IPS-20b (cell line): ENCODE results near the gene MIPOL1.
A peak's percentile ranks its signal among the peaks of the same experiment; 100 is the strongest.
"Not testable (repeated sequence)": the region's sequence is repeated elsewhere in the genome, so short reads cannot be mapped to it uniquely, and the experiment has no call there.

Experiments used
- H3K27ac ChIP-seq: one replicate; pipeline ENCODE4 v1.5.1; 2013; ENCODE audit warnings: low read length
- H3K27me3 ChIP-seq: 2 replicates; pipeline ENCODE4 v1.6.1; 2013; ENCODE audit warnings: mild to moderate bottlenecking, low read length, inconsistent platforms; ENCODE audit not compliant: insufficient read depth
- H3K36me3 ChIP-seq: 2 replicates; pipeline ENCODE4 v1.6.1; 2013; ENCODE audit warnings: low read depth, mild to moderate bottlenecking, inconsistent platforms, low read length, moderate library complexity; ENCODE audit not compliant: insufficient read depth
- H3K4me1 ChIP-seq: 2 replicates; pipeline ENCODE4 v1.6.1; 2013; ENCODE audit warnings: mild to moderate bottlenecking, control low read depth, inconsistent platforms, low read length, moderate library complexity; ENCODE audit not compliant: insufficient read depth
- H3K4me3 ChIP-seq: 2 replicates; pipeline ENCODE4 v1.5.1; 2013; ENCODE audit warnings: mild to moderate bottlenecking, low read length, inconsistent platforms
- H3K9ac ChIP-seq: 2 replicates; pipeline ENCODE4 v1.6.1; 2013; ENCODE audit warnings: low read depth, mild to moderate bottlenecking, inconsistent platforms, low read length, moderate library complexity
- H3K9me3 ChIP-seq: 2 replicates; pipeline ENCODE4 v1.6.1; 2013; ENCODE audit warnings: mild to moderate bottlenecking, low read depth, low read length, inconsistent platforms; ENCODE audit not compliant: insufficient read depth

Gene MIPOL1, protein sequence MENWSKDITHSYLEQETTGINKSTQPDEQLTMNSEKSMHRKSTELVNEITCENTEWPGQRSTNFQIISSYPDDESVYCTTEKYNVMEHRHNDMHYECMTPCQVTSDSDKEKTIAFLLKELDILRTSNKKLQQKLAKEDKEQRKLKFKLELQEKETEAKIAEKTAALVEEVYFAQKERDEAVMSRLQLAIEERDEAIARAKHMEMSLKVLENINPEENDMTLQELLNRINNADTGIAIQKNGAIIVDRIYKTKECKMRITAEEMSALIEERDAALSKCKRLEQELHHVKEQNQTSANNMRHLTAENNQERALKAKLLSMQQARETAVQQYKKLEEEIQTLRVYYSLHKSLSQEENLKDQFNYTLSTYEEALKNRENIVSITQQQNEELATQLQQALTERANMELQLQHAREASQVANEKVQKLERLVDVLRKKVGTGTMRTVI

GRCh38 chr14:37197421-37198272 lies at the start of gene MIPOL1:
TSS of gene MIPOL1 (plus strand) at chr14:37197937. CDS start at chr14:37247889, 49,952 bp downstream.
- H3K27ac ChIP-seq: peak within 1 kb of the TSS; percentile 21
- no peaks in the 10 kb centered on the region for H3K9me3 ChIP-seq
- peak within 1 kb of the TSS; percentile 89 for H3K9ac ChIP-seq
- H3K36me3 ChIP-seq: no peaks in the 10 kb centered on the region
- peaks cover 9% of the 10 kb centered on the region for H3K4me1 ChIP-seq
- H3K27me3 ChIP-seq: no peaks in the 10 kb centered on the region
- peak within 1 kb of the TSS; percentile 86 for H3K4me3 ChIP-seq

- no peaks in the 10 kb centered on the region for H3K27me3 ChIP-seq
- no peak overlapping the region for H3K27ac ChIP-seq
- H3K4me1 ChIP-seq: no peaks in the 10 kb centered on the region
- no peaks in the 10 kb centered on the region for H3K36me3 ChIP-seq
- no peaks in the 10 kb centered on the region for H3K9me3 ChIP-seq
- no peak overlapping the region for H3K9ac ChIP-seq
- H3K4me3 ChIP-seq: no peak overlapping the region
Measured at GRCh38 chr14:37150414-37150813, 47.3 kb upstream of the MIPOL1 start.

- H3K9ac ChIP-seq: no peak overlapping the region
- no peak overlapping the region for H3K27ac ChIP-seq
- no peak overlapping the region for H3K4me3 ChIP-seq
- no peaks in the 10 kb centered on the region for H3K36me3 ChIP-seq
- H3K9me3 ChIP-seq: no peaks in the 10 kb centered on the region
- no peaks in the 10 kb centered on the region for H3K4me1 ChIP-seq
- H3K27me3 ChIP-seq: no peaks in the 10 kb centered on the region
Measured at GRCh38 chr14:37153005-37153404, 44.7 kb upstream of the MIPOL1 start.

GRCh38 chr14:37153483-37153882 lies 44.3 kb upstream of the MIPOL1 start:
- Histone ChIP-seq H3K4me3 (no peak overlapping the region), H3K27me3 (no peaks in the 10 kb centered on the region), H3K4me1 (no peaks in the 10 kb centered on the region), H3K36me3 (no peaks in the 10 kb centered on the region), H3K27ac (no peak overlapping the region), H3K9ac (no peak overlapping the region), H3K9me3 (no peaks in the 10 kb centered on the region)

DNA sequence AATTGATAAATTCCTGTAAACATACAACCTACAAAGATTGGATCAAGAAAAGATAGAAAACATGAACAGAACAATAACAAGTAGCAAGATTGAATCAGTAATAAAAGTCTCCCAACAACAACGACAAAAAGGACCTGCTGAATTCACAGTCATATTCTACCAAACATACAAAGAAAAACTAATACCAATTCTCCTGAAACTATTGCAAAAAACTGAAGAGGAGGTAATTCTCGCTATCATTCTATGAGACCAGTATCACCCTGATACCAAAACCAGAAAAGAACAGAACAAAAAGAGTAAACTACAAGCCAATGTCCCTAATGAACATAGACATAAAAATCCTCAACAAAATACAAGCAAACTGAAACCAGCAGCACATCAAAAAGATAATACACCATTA lies 39.8 kb upstream of the MIPOL1 start:
- Histone ChIP-seq H3K4me1 (no peaks in the 10 kb centered on the region), H3K9me3 (no peaks in the 10 kb centered on the region), H3K9ac (no peak overlapping the region), H3K27ac (no peak overlapping the region), H3K27me3 (no peaks in the 10 kb centered on the region), H3K36me3 (no peaks in the 10 kb centered on the region), H3K4me3 (no peak overlapping the region)

DNA sequence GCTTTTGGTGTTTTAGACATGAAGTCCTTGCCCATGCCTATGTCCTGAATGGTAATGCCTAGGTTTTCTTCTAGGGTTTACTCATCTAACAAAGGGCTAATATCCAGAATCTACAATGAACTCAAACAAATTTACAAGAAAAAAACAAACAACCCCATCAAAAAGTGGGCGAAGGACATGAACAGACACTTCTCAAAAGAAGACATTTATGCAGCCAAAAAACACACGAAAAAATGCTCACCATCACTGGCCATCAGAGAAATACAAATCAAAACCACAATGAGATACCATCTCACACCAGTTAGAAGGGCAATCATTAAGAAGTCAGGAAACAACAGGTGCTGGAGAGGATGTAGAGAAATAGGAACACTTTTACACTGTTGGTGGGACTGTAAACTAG lies 35.4 kb upstream of the MIPOL1 start:
- H3K9me3 ChIP-seq, H3K27ac ChIP-seq, H3K27me3 ChIP-seq, H3K4me3 ChIP-seq, H3K9ac ChIP-seq, H3K36me3 ChIP-seq, H3K4me1 ChIP-seq: not testable (repeated sequence)

- H3K4me3 ChIP-seq: no peak overlapping the region
- no peak overlapping the region for H3K9ac ChIP-seq
Measured at GRCh38 chr14:37165794-37166193, 31.9 kb upstream of the MIPOL1 start.

DNA sequence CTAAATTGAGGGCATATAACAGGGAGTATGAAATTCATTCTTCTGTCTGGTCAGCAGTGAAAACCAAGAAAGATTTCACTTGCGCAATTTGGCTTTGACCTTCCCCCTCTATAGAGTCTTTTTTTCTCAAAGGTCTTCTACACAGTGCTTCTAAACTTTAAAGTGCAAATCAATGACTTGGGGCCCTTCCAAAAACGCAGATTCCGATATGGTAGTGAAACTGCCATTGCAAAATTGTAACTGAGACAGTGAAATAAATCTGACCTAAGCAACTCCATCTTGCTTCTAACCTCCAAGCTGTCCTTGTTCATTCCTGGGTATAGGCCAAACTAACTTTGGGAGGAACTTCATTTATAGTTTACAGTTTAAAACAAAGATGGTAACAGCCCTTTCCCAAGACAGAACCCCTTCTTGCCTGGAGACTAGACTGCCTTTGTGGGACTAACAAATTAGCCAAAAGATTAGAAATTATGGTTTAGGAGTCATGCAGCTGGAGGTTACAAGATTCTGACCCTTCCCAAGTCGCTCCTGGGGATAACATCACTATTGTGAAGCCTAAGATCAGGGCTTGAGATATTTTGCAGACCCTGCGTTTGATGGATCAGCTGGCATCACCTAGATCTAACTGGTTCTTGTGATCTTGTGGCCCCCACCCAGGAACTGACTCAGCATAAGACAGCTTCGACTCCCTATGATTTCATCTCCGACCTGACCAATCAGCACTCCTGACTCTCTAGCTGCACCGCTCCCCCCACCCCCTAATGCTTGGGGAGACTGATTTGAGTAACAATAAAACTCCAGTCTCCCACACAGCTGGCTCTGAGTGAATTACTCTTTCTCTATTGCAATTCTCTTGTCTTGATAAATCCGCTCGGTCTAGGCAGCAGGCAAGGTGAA lies 30.3 kb upstream of the MIPOL1 start:
- H3K27me3 ChIP-seq: no peaks in the 10 kb centered on the region
- peak overlapping the region; percentile 12; the same call in 1 of the 2 replicates for H3K4me3 ChIP-seq
- peak overlapping the region; percentile 23; the same call in 1 of the 2 replicates for H3K9ac ChIP-seq
- H3K27ac ChIP-seq: peak overlapping the region; percentile 46
- H3K36me3 ChIP-seq: no peaks in the 10 kb centered on the region
- H3K9me3 ChIP-seq: no peaks in the 10 kb centered on the region
- H3K4me1 ChIP-seq: peaks cover 27% of the 10 kb centered on the region; the same call in 1 of the 2 replicates

More at GRCh38 chr14:37165794-37166193, 31.9 kb upstream of the MIPOL1 start:
- peaks cover 25% of the 10 kb centered on the region; the same call in 1 of the 2 replicates for H3K4me1 ChIP-seq
- no peaks in the 10 kb centered on the region for H3K27me3 ChIP-seq
- no peaks in the 10 kb centered on the region for H3K36me3 ChIP-seq
- no peaks in the 10 kb centered on the region for H3K9me3 ChIP-seq
- no peak overlapping the region for H3K27ac ChIP-seq

- Histone ChIP-seq H3K27ac (peak overlapping the region; percentile 85), H3K4me1 (peaks cover 30% of the 10 kb centered on the region; the same call in 1 of the 2 replicates), H3K36me3 (no peaks in the 10 kb centered on the region), H3K9ac (peak overlapping the region; percentile 54; the same call in 1 of the 2 replicates), H3K4me3 (peak overlapping the region; percentile 12; the same call in 1 of the 2 replicates), H3K27me3 (no peaks in the 10 kb centered on the region), H3K9me3 (no peaks in the 10 kb centered on the region)
Measured at GRCh38 chr14:37168721-37169120, 29.0 kb upstream of the MIPOL1 start.

DNA sequence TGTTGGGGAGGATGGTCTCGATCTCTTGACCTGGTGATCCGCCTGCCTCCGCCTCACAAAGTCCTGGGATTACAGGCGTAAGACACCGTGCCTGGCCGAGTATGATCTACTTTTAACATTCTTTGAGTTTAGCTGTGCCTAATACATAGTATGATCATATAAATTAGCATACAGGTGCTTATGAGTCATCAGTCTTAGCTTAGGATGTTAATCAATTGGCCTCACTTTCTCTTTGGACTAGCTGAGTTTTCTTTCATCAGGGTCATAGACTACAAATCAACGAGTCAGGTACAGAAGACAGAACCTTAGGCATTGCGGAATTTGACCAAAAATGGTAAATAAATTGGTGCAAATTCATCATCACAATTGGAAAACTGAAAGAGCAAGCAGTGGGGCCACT lies 27.5 kb upstream of the MIPOL1 start:
- Histone ChIP-seq H3K27ac (no peak overlapping the region), H3K4me1 (peaks cover 30% of the 10 kb centered on the region; the same call in 1 of the 2 replicates), H3K27me3 (no peaks in the 10 kb centered on the region), H3K4me3 (no peak overlapping the region), H3K9ac (no peak overlapping the region), H3K36me3 (no peaks in the 10 kb centered on the region), H3K9me3 (no peaks in the 10 kb centered on the region)

GRCh38 chr14:37170993-37171392 lies 26.7 kb upstream of the MIPOL1 start:
- no peaks in the 10 kb centered on the region for H3K36me3 ChIP-seq
- no peak overlapping the region for H3K9ac ChIP-seq
- H3K9me3 ChIP-seq: no peaks in the 10 kb centered on the region
- H3K4me3 ChIP-seq: peak overlapping the region; percentile 90; the same call in 1 of the 2 replicates
- no peaks in the 10 kb centered on the region for H3K27me3 ChIP-seq
- peaks cover 30% of the 10 kb centered on the region; the same call in 1 of the 2 replicates for H3K4me1 ChIP-seq
- no peak overlapping the region for H3K27ac ChIP-seq
